Myocyte (in vitro differentiated cells): Measurements from ENCODE around the gene LIN7A. TPM values are rescaled to one million over a fixed set of nuclear protein-coding genes. Genes with fewer than 3 reads are reported as not detected.
"Not testable (repeated sequence)": the region's sequence is repeated elsewhere in the genome, so short reads cannot be mapped to it uniquely, and the experiment has no call there.

Experiments
- DNase-seq: peaks from one replicate; pipeline ENCODE4 v3.0.0-alpha.2; 2012; ENCODE audit warnings: low read depth
- total RNA-seq: library from RNA; depleted of rRNA; stranded (reverse); fragments of >200 nt; gene quantifications from 2 replicates; pipeline ENCODE4 v1.2.3, GENCODE V29; 2014

The LIN7A gene
- total RNA-seq, 1 donor from 2014 or later, result 0.21 TPM

DNA sequence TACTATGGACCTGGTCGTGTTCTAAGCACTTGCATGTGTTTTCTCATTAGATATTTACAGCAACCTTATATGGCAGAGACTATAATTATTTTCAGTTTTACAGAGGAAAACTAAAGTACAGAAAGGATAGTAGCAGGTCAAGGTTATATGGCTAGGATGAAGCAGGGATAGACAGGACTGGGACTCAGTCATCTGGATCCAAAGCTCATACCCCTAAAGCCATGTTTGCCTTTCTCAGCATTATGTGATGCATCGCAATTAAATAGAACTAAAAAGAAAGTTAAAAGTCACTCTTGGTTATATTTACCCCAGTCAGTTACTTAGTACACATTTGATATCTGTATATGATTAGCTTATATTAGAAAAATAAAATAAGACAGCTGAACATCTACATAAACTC is 13.3 kb downstream of the LIN7A start:
- DNase-seq, result no peak

- DNase-seq, result no peak
Measured at GRCh38 chr12:80920006-80920405, 17.7 kb downstream of the LIN7A start.

DNA sequence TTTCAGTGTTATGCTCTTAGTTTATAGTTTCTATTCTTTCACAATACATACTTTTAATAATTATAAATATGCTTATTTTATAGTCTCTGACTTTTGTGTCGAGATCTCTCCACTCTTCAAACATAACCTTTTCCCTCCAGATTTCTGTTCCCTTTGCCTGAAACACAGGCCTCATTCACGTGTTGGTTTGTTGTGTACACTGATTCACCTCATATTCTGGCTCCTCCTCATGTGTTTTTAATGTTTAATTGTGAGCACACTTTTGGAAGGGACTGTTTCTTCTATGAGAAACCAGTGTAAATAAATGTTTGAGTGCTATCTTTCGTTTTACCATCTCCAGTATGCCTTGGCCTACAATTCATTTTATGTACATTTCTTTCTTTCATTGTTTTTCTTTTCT is 20.1 kb downstream of the LIN7A start:
- DNase-seq, result no peak

- no peak for DNase-seq
Measured at GRCh38 chr12:80912901-80913770, 24.6 kb downstream of the LIN7A start.

- no peak for DNase-seq
Measured at GRCh38 chr12:80909370-80909769, 28.4 kb downstream of the LIN7A start.

DNA sequence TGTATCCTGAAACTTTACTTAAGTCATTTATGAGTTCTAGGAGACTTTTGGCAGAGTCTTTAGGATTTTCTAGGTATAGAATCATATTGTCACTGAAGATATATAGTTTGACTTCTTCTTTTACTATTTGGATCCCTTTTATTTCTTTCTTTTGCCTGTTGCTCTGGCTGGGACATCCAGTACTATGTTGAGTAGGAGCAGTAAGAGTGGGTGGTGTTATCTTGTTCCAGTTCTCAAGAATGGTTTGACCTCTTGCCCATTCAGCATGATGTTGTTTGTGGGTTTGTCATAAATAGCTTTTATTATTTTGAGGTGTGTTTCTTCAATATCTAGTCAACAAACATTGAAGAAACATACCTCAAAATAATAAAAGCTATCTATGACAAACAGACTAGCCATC is 35.0 kb downstream of the LIN7A start:
- DNase-seq, result no peak

- no peak for DNase-seq
Measured at GRCh38 chr12:80901661-80902060, 36.1 kb downstream of the LIN7A start.

DNA sequence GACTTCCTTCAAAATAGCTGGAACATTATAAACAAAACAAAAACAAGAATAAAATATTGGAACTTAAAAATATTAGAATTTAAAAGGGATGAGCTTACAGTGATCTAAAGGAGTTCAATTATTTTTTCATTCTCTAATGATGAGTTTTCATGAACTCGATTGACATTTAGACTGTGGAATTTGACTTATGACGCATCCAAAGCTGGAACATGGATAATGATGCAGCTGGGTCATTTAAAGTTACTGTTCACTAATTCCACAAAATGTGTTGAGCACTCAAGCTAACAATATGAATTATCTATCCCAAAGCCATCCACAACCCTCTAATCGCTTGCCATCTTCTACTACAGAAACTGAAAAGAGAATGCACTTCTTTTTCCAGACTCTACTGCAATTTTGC is 42.5 kb downstream of the LIN7A start:
- DNase-seq, result no peak

DNA sequence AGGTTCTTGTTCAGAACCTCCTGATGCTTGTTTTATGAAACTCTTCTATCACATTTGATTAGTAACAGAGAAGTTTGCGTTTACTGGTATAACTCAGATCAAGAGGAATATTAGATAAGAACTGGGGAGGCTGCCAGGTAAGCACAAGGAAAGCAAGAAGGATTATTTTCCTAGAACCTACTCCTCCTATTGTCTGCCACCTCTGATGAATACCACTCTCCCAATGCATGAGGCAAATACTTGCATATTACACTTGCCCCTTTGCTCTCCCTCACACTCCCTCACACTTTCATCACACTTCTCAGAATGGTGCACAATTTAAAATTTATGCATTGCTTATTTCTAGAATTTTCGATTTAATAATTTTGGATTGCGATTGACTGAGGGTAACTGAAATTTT is 43.6 kb downstream of the LIN7A start:
- DNase-seq, result no peak

DNA sequence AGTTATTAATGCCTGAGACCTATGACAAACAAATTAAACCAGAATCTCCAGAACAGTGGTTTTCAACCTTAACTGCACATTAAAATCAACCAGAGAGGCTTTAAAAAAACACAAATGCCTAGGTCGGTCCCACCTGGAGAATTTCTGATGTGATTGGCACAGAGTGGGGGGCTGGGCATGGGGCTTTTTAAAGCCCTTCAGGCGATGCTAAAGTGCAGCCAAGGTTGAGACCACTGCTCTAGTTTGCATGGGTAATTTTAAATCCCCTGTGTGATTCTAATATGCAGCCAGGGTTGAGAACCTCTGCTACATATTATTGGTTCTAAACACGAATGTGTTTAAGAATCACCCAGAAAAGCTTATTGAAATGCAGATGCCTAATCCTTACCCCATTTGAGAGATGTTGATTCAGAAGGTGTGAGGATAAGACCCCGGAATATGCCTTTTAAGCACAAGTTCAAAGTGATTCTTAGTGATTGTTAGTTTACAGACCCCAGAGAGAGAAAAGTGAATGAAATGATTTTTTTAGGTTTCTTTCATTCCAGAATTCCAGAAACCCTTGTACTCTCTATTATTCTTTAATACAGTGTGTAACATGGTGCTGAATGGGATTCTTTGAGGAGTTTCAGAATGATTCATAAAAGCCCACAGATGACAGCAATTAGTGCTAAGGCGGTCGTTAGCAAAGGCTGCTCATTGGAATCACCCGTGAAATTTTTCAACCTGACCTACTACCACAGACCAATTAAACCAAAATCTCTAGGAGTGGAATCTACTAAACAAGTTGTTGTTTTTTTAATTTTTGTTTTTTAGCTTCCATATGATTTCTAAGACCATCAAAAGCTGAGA is 44.9 kb downstream of the LIN7A start:
- no peak for DNase-seq

GRCh38 chr12:80884651-80885050 is 53.1 kb downstream of the LIN7A start:
- no peak for DNase-seq

- no peak for DNase-seq
Measured at GRCh38 chr12:80881106-80881505, 56.6 kb downstream of the LIN7A start.

DNA sequence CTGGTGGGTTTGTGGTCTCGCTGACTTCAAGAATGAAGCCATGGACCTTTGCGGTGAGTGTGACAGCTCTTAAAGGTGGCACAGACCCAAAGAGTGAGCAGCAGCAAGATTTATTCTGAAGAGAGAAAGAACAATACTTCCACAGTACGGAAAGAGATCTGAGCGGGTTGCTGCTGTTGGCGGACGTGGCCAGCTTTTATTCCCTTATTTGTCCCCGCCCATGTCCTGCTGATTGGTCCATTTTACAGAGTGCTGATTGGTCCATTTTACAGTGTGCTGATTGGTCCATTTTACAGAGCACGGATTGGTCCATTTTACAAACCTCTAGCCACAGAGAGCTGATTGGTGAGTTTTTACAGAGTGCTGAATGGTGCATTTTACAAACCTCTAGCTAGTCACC is 59.3 kb downstream of the LIN7A start:
- not testable (repeated sequence) for DNase-seq

- DNase-seq, result peak; percentile 46
Measured at GRCh38 chr12:80877721-80878265, 59.9 kb downstream of the LIN7A start.

GRCh38 chr12:80872053-80872452 is 65.7 kb downstream of the LIN7A start:
- DNase-seq, result no peak

GRCh38 chr12:80869264-80869663 is 68.5 kb downstream of the LIN7A start:
- DNase-seq, result no peak

- no peak for DNase-seq
Measured at GRCh38 chr12:80868576-80868975, 69.2 kb downstream of the LIN7A start.

- DNase-seq, result no peak
Measured at GRCh38 chr12:80867941-80868340, 69.8 kb downstream of the LIN7A start.

- DNase-seq, result no peak
Measured at GRCh38 chr12:80864046-80864735, 73.5 kb downstream of the LIN7A start.

- DNase-seq, result no peak
Measured at GRCh38 chr12:80862531-80862930, 75.2 kb downstream of the LIN7A start.

GRCh38 chr12:80861641-80862378 is 75.9 kb downstream of the LIN7A start:
- DNase-seq, result no peak
